Measurements from ENCODE around the gene GALK2.
"Not testable (repeated sequence)": the region's sequence is repeated elsewhere in the genome, so short reads cannot be mapped to it uniquely, and the experiment has no call there.

Gene GALK2

GRCh38 chr15:49287481-49287880 is 117.4 kb downstream of the GALK2 start:
- DNase-seq, result no peak

- DNase-seq, result no peak
Observed at GRCh38 chr15:49288391-49288790, 118.3 kb downstream of the GALK2 start.

- no peak for DNase-seq
Observed at GRCh38 chr15:49290191-49290590, 120.1 kb downstream of the GALK2 start.

- DNase-seq, result no peak
Observed at GRCh38 chr15:49293941-49294340, 123.9 kb downstream of the GALK2 start.

- DNase-seq, result no peak
Observed at GRCh38 chr15:49296258-49296657, 126.2 kb downstream of the GALK2 start.

GRCh38 chr15:49297584-49297983 is 127.5 kb downstream of the GALK2 start:
- no peak for DNase-seq

GRCh38 chr15:49300856-49301255 is 130.8 kb downstream of the GALK2 start:
- no peak for DNase-seq

- DNase-seq, result no peak
Observed at GRCh38 chr15:49301562-49301961, 131.5 kb downstream of the GALK2 start.

- DNase-seq, result no peak
Observed at GRCh38 chr15:49303003-49303402, 133.0 kb downstream of the GALK2 start.

- DNase-seq, result no peak
Observed at GRCh38 chr15:49306551-49306950, 136.5 kb downstream of the GALK2 start.

GRCh38 chr15:49308686-49309085 is 138.6 kb downstream of the GALK2 start:
- DNase-seq, result no peak

- DNase-seq, result no peak
Observed at GRCh38 chr15:49309889-49310288, 139.8 kb downstream of the GALK2 start.

- DNase-seq, result no peak
Observed at GRCh38 chr15:49313650-49314049, 143.6 kb downstream of the GALK2 start.

GRCh38 chr15:49314716-49315115 is 144.7 kb downstream of the GALK2 start:
- no peak for DNase-seq

GRCh38 chr15:49315391-49315823 is 145.4 kb downstream of the GALK2 start:
- DNase-seq, result no peak

GRCh38 chr15:49320351-49320750 is 150.3 kb downstream of the GALK2 start:
- no peak for DNase-seq

GRCh38 chr15:49323207-49323606 is 153.2 kb downstream of the GALK2 start:
- no peak for DNase-seq

- DNase-seq, result no peak
Observed at GRCh38 chr15:49327927-49328326, 157.9 kb downstream of the GALK2 start.

- no peak for DNase-seq
Observed at GRCh38 chr15:49328941-49329340, 158.9 kb downstream of the GALK2 start.

GRCh38 chr15:49330166-49330565 is 160.1 kb downstream of the GALK2 start:
- DNase-seq, result no peak

- DNase-seq, result no peak
Observed at GRCh38 chr15:49331442-49331841, 161.4 kb downstream of the GALK2 start.

- DNase-seq, result no peak
Observed at GRCh38 chr15:49331951-49332350, 161.9 kb downstream of the GALK2 start.

GRCh38 chr15:49339656-49340055 is 169.6 kb downstream of the GALK2 start:
- no peak for DNase-seq

GRCh38 chr15:49343546-49343945 is 173.5 kb downstream of the GALK2 start:
- DNase-seq, result no peak

- not testable (repeated sequence) for DNase-seq
Observed at GRCh38 chr15:49354439-49354838, 184.4 kb downstream of the GALK2 start.

GRCh38 chr15:49361370-49361769 is 191.3 kb downstream of the GALK2 start:
- DNase-seq, result no peak

All from activated T-cell treated with anti-CD3 and anti-CD28 coated beads, Interleukin-2, amount 50 U/mL, for 1 hour (primary cell).